Fibroblast of pulmonary artery (primary cell): ENCODE data around the gene DHTKD1.

ENCODE experiments used
- DNase-seq: peaks from one replicate; pipeline ENCODE4 v3.0.0-alpha.2; 2010; ENCODE audit warnings: low read depth
- H3K4me3 ChIP-seq: replicated peaks from 2 replicates; pipeline ENCODE4 v1.5.1; 2011; ENCODE audit warnings: low read depth, mild to moderate bottlenecking, control low read depth, low read length, moderate library complexity
- CTCF ChIP-seq: IDR thresholded peaks from 2 replicates; pipeline ENCODE4 v1.5.1; 2011; ENCODE audit warnings: mild to moderate bottlenecking, control low read depth, low read length, inconsistent platforms; ENCODE audit errors: missing control alignments

Gene DHTKD1

GRCh38 chr10:12135631-12136030 is 66.9 kb downstream of the DHTKD1 start:
- DNase-seq, result no peak
- no peak overlapping the region for H3K4me3 ChIP-seq
- no peak for TF ChIP-seq CTCF

- no peak for TF ChIP-seq CTCF
- no peak overlapping the region for H3K4me3 ChIP-seq
- no peak for DNase-seq
These were observed 71.3 kb downstream of the DHTKD1 start for GRCh38 chr10:12140038-12140437.

- no peak for TF ChIP-seq CTCF
- H3K4me3 ChIP-seq, result no peak overlapping the region
- no peak for DNase-seq
These were observed 75.8 kb downstream of the DHTKD1 start for GRCh38 chr10:12144538-12144937.

- no peak for DNase-seq
- TF ChIP-seq CTCF, result no peak
These were observed 81.4 kb downstream of the DHTKD1 start for GRCh38 chr10:12150163-12150562.

GRCh38 chr10:12154516-12154915 is 85.8 kb downstream of the DHTKD1 start:
- H3K4me3 ChIP-seq, result no peak overlapping the region
- no peak for DNase-seq
- no peak for TF ChIP-seq CTCF

More at GRCh38 chr10:12150163-12150562, 81.4 kb downstream of the DHTKD1 start:
- H3K4me3 ChIP-seq, result no peak overlapping the region

DNA sequence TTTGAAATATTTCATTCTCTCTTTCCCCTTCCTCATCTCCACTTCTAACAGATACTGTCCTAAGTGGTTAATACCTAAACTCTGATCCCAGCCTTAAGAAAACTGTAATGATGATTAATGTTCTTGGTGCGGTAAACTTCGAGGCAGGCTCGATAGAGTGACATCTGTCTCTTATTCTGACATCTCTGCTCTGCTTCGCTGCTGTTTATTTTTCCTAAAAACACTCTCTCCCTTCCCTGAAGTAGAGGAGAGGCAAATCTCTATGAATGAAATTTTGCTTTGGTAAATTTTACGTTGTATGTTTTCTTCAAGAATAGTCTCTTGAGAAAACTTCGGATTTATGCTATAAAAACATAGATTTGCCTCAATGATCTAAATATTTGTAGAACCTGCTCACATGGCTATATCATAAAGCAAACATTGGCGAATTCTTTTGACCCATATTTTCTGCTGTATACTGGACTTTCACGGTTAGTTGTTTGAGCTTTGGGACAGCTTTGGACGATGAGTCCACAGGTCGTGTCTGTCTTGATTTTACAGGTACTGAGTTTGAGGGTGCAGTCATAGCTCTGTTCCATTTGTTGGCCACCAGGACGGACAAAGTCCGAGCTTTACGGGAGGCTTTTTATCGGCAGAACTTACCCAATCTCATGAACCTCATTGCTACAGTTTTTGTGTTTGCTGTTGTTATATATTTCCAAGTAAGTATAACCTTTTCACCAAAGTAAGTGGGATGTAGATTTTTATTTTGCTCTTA is 87.8 kb downstream of the DHTKD1 start:
- DNase-seq, result no peak
- no peak overlapping the region for H3K4me3 ChIP-seq
- TF ChIP-seq CTCF, result no peak

- no peak for DNase-seq
- no peak overlapping the region for H3K4me3 ChIP-seq
- TF ChIP-seq CTCF, result no peak
These were observed 89.4 kb downstream of the DHTKD1 start for GRCh38 chr10:12158111-12158510.
